ENCODE measurements around the gene GAS5. TPM values are rescaled to one million over a fixed set of nuclear protein-coding genes. Genes with fewer than 3 reads are reported as not detected.

Gene GAS5
- total RNA-seq, 2 donors from 2014 or later: 162 to 223 TPM

GRCh38 chr1:173821680-173822079 is 46.1 kb downstream of the GAS5 start:
- 96% methylated on average over 4 of the region's 4 CpGs for WGBS

GRCh38 chr1:173818459-173818858 is 49.3 kb downstream of the GAS5 start:
- intact Hi-C loops (cut with DNase I): no loop called here
- DNase-seq (ENCODE audit: low spot score): no peak
- no peak for TF ChIP-seq POLR2AphosphoS5 (IDR thresholded peaks at IDR 0.05)
- no peak for TF ChIP-seq POLR2A (IDR thresholded peaks at IDR 0.05)
- TF ChIP-seq, protein P1, sequence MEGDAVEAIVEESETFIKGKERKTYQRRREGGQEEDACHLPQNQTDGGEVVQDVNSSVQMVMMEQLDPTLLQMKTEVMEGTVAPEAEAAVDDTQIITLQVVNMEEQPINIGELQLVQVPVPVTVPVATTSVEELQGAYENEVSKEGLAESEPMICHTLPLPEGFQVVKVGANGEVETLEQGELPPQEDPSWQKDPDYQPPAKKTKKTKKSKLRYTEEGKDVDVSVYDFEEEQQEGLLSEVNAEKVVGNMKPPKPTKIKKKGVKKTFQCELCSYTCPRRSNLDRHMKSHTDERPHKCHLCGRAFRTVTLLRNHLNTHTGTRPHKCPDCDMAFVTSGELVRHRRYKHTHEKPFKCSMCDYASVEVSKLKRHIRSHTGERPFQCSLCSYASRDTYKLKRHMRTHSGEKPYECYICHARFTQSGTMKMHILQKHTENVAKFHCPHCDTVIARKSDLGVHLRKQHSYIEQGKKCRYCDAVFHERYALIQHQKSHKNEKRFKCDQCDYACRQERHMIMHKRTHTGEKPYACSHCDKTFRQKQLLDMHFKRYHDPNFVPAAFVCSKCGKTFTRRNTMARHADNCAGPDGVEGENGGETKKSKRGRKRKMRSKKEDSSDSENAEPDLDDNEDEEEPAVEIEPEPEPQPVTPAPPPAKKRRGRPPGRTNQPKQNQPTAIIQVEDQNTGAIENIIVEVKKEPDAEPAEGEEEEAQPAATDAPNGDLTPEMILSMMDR (IDR thresholded peaks at IDR 0.05): no peak
- H3K9me3 ChIP-seq: no peaks in the 10 kb centered on the region
- H3K27ac ChIP-seq: no peak overlapping the region
- H3K4me1 ChIP-seq (replicated peaks): no peaks in the 10 kb centered on the region
- 92% methylated on average over 1 of the region's 1 CpG for WGBS
- no peaks in the 10 kb centered on the region for H3K36me3 ChIP-seq
- H3K4me3 ChIP-seq: no peak overlapping the region
- H3K27me3 ChIP-seq (replicated peaks; ENCODE audit: insufficient read depth): no peaks in the 10 kb centered on the region

More at GRCh38 chr1:173821680-173822079, 46.1 kb downstream of the GAS5 start:
- H3K27me3 ChIP-seq (replicated peaks; ENCODE audit: insufficient read depth): no peaks in the 10 kb centered on the region
- no peak overlapping the region for H3K27ac ChIP-seq
- no peak overlapping the region for H3K4me3 ChIP-seq
- H3K9me3 ChIP-seq: no peaks in the 10 kb centered on the region
- H3K4me1 ChIP-seq (replicated peaks): no peaks in the 10 kb centered on the region
- intact Hi-C loops (cut with DNase I): loop anchor here (10.0 kb wide), 1 partner anchor 1077 kb away; no protein-coding TSS in a partner anchor
- H3K36me3 ChIP-seq: no peaks in the 10 kb centered on the region
- DNase-seq (ENCODE audit: low spot score): no peak
- no peak for TF ChIP-seq POLR2AphosphoS5 (IDR thresholded peaks at IDR 0.05)
- TF ChIP-seq POLR2A (IDR thresholded peaks at IDR 0.05): no peak
- TF ChIP-seq, protein P1 (IDR thresholded peaks at IDR 0.05): no peak

Other genes starting within 250 kb of the GAS5 start
- 1 to 10 TPM in 1 of 2 donors, not detected in 1; 1.1 TPM for gene TEX50, start 232.7 kb downstream of the GAS5 start, total RNA-seq
- gene ANKRD45, start 198.1 kb downstream of the GAS5 start, total RNA-seq: 1 to 10 TPM in 1 of 2 donors, not detected in 1; 2.3 TPM
- gene KLHL20, start 153.0 kb downstream of the GAS5 start, total RNA-seq: 10 to 100 TPM; 26.3 to 27.6 TPM
- 10 to 100 TPM; 11.3 to 18.1 TPM for gene DARS2, start 43.3 kb downstream of the GAS5 start, total RNA-seq
- gene CENPL, start 43.1 kb downstream of the GAS5 start, total RNA-seq: 1 to 10 TPM; 5.7 to 9.4 TPM
- 10 to 100 TPM in 1 of 2 donors, 1 to 10 TPM in 1; 6.6 to 14.7 TPM for gene ZBTB37, start 391 bp upstream of the GAS5 start, total RNA-seq
- not detected for gene SERPINC1, start 49.3 kb upstream of the GAS5 start, total RNA-seq
- 10 to 100 TPM; 20.3 to 34.1 TPM for gene RC3H1, start 154.4 kb upstream of the GAS5 start, total RNA-seq

Measured in prostate gland (tissue), 2 donors.